Measurements from ENCODE around the gene ILK. TPM values are rescaled to one million over a fixed set of nuclear protein-coding genes. Genes with fewer than 3 reads are reported as not detected.

ILK gene
- total RNA-seq, 4 donors from 2014 or later, result 81.1 to 121 (median 97.3) TPM

DNA sequence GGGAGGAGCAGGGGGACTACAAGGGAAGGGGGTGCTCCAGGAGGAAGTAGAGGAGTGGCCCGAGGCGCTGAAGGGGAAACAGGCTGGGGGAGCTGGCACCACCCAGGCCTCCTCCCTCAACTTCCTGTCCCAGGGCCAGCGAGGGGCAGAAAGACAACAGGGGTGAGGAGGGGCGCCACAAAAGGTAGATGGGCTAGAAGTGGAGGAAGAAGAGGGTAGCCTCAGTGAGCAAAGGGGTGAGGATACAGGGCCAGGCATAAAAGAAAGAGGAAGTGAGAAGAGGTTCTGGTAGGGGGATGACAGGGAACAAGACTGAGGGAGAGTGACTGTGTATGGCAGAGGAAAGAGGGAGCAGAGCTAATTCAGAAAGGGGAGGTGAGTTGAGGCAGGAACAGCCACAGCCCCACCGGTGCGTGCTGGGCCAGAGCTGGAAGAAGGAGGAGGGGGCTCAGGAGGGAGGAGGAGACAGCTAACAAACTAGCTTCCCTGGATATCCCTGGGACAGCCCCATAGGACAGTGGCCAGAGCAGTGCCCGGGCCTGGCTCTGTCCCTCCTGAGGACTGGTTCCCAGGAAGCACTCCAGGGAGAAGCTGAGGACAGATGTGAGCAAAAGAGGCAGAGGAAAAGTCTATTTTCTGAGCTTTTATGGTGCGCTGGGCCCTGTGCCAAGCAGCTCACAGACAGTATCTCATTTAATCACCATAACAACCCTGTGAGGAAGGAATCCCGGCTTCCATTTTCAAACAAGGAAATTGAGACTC, 43.5 kb downstream of the ILK start:
- Histone ChIP-seq H3K4me1 (peaks cover 0 to 28% (median 18%) of the 10 kb centered on the region in 4 donors), H3K36me3 (no peaks in the 10 kb centered on the region), H3K27ac (peak overlapping the region; percentile 57 to 72 (median 66)), H3K4me3 (no peak overlapping the region), H3K27me3 (no peaks in the 10 kb centered on the region), H3K9me3 (no peaks in the 10 kb centered on the region)
- DNase-seq, result peak in 2 of 3 donors; percentile 69 to 70
- TF ChIP-seq, protein P1, sequence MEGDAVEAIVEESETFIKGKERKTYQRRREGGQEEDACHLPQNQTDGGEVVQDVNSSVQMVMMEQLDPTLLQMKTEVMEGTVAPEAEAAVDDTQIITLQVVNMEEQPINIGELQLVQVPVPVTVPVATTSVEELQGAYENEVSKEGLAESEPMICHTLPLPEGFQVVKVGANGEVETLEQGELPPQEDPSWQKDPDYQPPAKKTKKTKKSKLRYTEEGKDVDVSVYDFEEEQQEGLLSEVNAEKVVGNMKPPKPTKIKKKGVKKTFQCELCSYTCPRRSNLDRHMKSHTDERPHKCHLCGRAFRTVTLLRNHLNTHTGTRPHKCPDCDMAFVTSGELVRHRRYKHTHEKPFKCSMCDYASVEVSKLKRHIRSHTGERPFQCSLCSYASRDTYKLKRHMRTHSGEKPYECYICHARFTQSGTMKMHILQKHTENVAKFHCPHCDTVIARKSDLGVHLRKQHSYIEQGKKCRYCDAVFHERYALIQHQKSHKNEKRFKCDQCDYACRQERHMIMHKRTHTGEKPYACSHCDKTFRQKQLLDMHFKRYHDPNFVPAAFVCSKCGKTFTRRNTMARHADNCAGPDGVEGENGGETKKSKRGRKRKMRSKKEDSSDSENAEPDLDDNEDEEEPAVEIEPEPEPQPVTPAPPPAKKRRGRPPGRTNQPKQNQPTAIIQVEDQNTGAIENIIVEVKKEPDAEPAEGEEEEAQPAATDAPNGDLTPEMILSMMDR (IDR thresholded peaks at IDR 0.05), result no peak
- no peak for TF ChIP-seq POLR2A (IDR thresholded peaks at IDR 0.05)

DNA sequence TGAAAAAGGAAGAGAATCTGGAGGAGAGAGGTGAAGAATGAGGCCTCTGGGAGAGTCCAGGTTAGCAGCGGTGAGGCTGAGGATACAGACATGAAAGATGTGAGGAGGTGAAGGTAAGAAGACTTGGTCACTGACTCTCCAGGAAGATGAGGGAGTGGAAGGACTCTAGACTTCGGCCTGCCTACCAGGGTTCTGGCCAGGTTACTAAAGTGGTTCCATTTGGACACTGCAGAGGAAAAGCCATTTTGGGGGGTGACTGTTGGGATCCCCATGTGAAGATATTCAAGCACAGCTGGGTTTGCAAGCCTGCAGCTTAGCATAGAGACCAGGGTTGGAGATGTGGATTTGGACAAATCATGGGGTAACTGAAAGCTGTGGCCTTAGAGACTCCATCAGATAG, 44.3 kb downstream of the ILK start:
- Histone ChIP-seq H3K4me1 (peaks cover 0 to 28% (median 18%) of the 10 kb centered on the region in 4 donors), H3K9me3 (no peaks in the 10 kb centered on the region), H3K27ac (peak overlapping the region in 3 of 4 donors; percentile 63 to 72 (median 70)), H3K27me3 (no peaks in the 10 kb centered on the region), H3K36me3 (no peaks in the 10 kb centered on the region), H3K4me3 (no peak overlapping the region)
- TF ChIP-seq, protein P1 (IDR thresholded peaks at IDR 0.05), result no peak
- no peak for TF ChIP-seq POLR2A (IDR thresholded peaks at IDR 0.05)
- no peak for DNase-seq

DNA sequence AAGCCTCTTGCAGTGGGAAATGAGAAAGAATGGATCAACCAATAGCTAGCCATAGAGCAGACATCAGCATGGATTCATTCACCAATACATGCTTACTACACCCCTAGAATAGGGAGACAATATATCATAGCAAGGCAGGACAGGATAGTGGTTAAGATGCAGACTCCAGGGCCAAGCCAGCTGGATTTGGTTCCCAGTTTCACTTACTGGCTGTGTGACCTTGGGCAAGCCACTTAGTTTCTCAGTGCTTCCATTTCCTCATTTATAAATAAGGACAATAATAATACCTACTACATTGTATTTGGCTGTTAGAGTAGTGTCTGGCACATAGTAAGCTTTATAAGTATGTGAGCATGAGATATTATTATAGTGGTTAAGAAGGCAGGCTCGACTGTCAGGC, 44.9 kb downstream of the ILK start:
- Histone ChIP-seq H3K27ac (peak overlapping the region in 1 of 4 donors; percentile 15), H3K4me3 (no peak overlapping the region), H3K36me3 (no peaks in the 10 kb centered on the region), H3K9me3 (no peaks in the 10 kb centered on the region), H3K4me1 (peaks cover 0 to 28% (median 18%) of the 10 kb centered on the region in 4 donors), H3K27me3 (no peaks in the 10 kb centered on the region)
- TF ChIP-seq, protein P1 (IDR thresholded peaks at IDR 0.05), result no peak
- no peak for TF ChIP-seq POLR2A (IDR thresholded peaks at IDR 0.05)
- no peak for DNase-seq

DNA sequence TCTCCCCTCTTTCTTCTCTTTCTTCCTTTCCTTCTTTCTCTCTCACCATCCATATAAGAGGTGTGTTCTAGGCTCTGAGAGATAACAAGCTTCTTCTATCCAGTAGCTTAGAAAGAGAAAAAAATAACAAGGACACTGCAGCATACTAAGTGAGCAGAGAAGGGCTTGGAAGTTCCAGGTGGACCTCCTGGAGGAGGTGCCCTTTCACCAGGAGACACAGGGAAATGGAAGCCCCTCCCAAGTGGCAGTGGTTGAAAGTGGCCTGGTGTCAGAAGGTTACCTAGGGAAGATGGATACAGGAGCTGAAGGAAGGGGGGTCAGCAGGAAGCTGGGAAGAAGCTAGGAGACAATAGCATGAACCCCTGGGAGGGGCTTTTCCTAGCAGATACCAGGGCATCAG, 46.5 kb downstream of the ILK start:
- Histone ChIP-seq H3K27me3 (no peaks in the 10 kb centered on the region), H3K4me3 (no peak overlapping the region), H3K36me3 (no peaks in the 10 kb centered on the region), H3K4me1 (peaks cover 0 to 28% (median 18%) of the 10 kb centered on the region in 4 donors), H3K27ac (no peak overlapping the region), H3K9me3 (no peaks in the 10 kb centered on the region)
- TF ChIP-seq POLR2A (IDR thresholded peaks at IDR 0.05), result no peak
- TF ChIP-seq, protein P1 (IDR thresholded peaks at IDR 0.05), result no peak
- DNase-seq, result no peak

DNA sequence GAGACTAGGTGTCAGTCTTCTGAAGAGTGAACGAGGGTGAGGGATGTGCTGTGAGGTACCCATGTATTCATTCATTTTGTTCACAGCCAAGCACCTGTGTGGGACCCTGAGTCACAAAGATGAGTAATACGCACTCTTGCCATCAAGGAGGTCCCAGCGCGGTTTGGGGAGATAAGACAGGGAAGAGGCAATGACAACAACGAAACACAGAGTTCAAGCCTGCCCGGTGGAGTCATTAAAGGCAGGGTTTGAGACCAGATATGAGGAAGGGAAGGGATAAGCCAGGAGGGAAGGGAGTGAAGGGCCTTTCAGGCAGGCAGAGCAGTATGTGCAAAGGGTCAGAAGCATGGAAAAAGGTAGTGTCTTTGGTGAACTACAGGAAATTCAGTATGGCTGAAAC, 47.4 kb downstream of the ILK start:
- Histone ChIP-seq H3K36me3 (no peaks in the 10 kb centered on the region), H3K27me3 (no peaks in the 10 kb centered on the region), H3K27ac (no peak overlapping the region), H3K9me3 (no peaks in the 10 kb centered on the region), H3K4me1 (peaks cover 0 to 26% (median 14%) of the 10 kb centered on the region in 4 donors), H3K4me3 (no peak overlapping the region)
- no peak for TF ChIP-seq POLR2A (IDR thresholded peaks at IDR 0.05)
- TF ChIP-seq, protein P1 (IDR thresholded peaks at IDR 0.05), result no peak
- no peak for DNase-seq

All from Peyer's patch (tissue), 4 donors.